Mesothelial cell of epicardium (in vitro differentiated cells): ENCODE results near the gene USE1. TPM values are rescaled to one million over a fixed set of nuclear protein-coding genes. Genes with fewer than 3 reads are reported as not detected.
"Not testable (repeated sequence)": the region's sequence is repeated elsewhere in the genome, so short reads cannot be mapped to it uniquely, and the experiment has no call there.

Experiments used
- DNase-seq, 2 experiments: peaks; one replicate each; pipeline ENCODE4 v3.0.0; 2021; ENCODE audit warnings: low spot score in 2 of 2; ENCODE audit not compliant: unreplicated experiment in 2 of 2
- H3K27ac Mint-ChIP-seq: 2 replicates; pipeline ENCODE4 v1.8.0; 2021; ENCODE audit warnings: mixed read lengths
- H3K27me3 Mint-ChIP-seq: 2 replicates; pipeline ENCODE4 v1.8.0; 2021; ENCODE audit warnings: low read depth, mixed read lengths
- H3K36me3 Mint-ChIP-seq: 2 replicates; pipeline ENCODE4 v1.8.0; 2021; ENCODE audit warnings: mixed read lengths
- H3K4me1 Mint-ChIP-seq: 2 replicates; pipeline ENCODE4 v1.8.0; 2021; ENCODE audit warnings: mixed read lengths
- H3K4me3 Mint-ChIP-seq: 2 replicates; pipeline ENCODE4 v1.8.0; 2021; ENCODE audit warnings: mild to moderate bottlenecking, moderate library complexity, mixed read lengths
- H3K9me3 Mint-ChIP-seq: 2 replicates; pipeline ENCODE4 v1.8.0; 2021; ENCODE audit warnings: mixed read lengths
- CTCF ChIP-seq: fragments of 200-600 bp; sonication (generic); IDR thresholded peaks from one replicate; pipeline ENCODE4 v1.5.0; 2021; ENCODE audit warnings: antibody characterized with exemption; ENCODE audit not compliant: unreplicated experiment
- total RNA-seq: library from RNA; stranded (reverse); gene quantifications from 3 replicates; pipeline ENCODE4 v1.2.1, GENCODE V29; 2021

Gene USE1
- total RNA-seq, 1 donor from 2014 or later = 25.8 TPM

GRCh38 chr19:17185590-17185989, 29.6 kb upstream of the USE1 start:
- Mint-ChIP-seq H3K9me3 (no peaks in the 10 kb centered on the region), H3K4me1 (no peaks in the 10 kb centered on the region), H3K27ac (no peak overlapping the region), H3K27me3 (no peaks in the 10 kb centered on the region), H3K4me3 (no peak overlapping the region), H3K36me3 (peaks cover 24% of the 10 kb centered on the region)
- no peak for TF ChIP-seq CTCF
- no peak for DNase-seq

GRCh38 chr19:17191736-17192135, 23.4 kb upstream of the USE1 start:
- H3K9me3 Mint-ChIP-seq, DNase-seq, H3K27ac Mint-ChIP-seq, H3K4me1 Mint-ChIP-seq, H3K27me3 Mint-ChIP-seq, H3K4me3 Mint-ChIP-seq: not testable (repeated sequence)
- peaks cover 34% of the 10 kb centered on the region for H3K36me3 Mint-ChIP-seq

GRCh38 chr19:17192751-17193150, 22.4 kb upstream of the USE1 start:
- H3K9me3 Mint-ChIP-seq = no peaks in the 10 kb centered on the region
- H3K4me1 Mint-ChIP-seq = no peaks in the 10 kb centered on the region
- no peaks in the 10 kb centered on the region for H3K27me3 Mint-ChIP-seq
- H3K4me3 Mint-ChIP-seq = no peak overlapping the region
- no peak for TF ChIP-seq CTCF
- no peak overlapping the region for H3K27ac Mint-ChIP-seq
- H3K36me3 Mint-ChIP-seq = peaks cover 38% of the 10 kb centered on the region
- DNase-seq = no peak

GRCh38 chr19:17194608-17195007, 20.5 kb upstream of the USE1 start:
- Mint-ChIP-seq H3K27me3 (no peaks in the 10 kb centered on the region), H3K4me3 (no peak overlapping the region), H3K4me1 (no peaks in the 10 kb centered on the region), H3K9me3 (no peaks in the 10 kb centered on the region), H3K27ac (no peak overlapping the region), H3K36me3 (peaks cover 43% of the 10 kb centered on the region)
- no peak for TF ChIP-seq CTCF
- no peak for DNase-seq

- Mint-ChIP-seq H3K27me3 (no peaks in the 10 kb centered on the region), H3K36me3 (peaks cover 44% of the 10 kb centered on the region), H3K9me3 (no peaks in the 10 kb centered on the region), H3K27ac (no peak overlapping the region), H3K4me3 (no peak overlapping the region), H3K4me1 (no peaks in the 10 kb centered on the region)
- DNase-seq = no peak
- TF ChIP-seq CTCF = no peak
Observed at GRCh38 chr19:17195106-17195505, 20.1 kb upstream of the USE1 start.

GRCh38 chr19:17196610-17197009, 18.5 kb upstream of the USE1 start:
- no peak for TF ChIP-seq CTCF

More at GRCh38 chr19:17196610-17197009, 18.5 kb upstream of the USE1 start:
- no peak for DNase-seq
- Mint-ChIP-seq H3K4me1 (no peaks in the 10 kb centered on the region), H3K36me3 (peaks cover 45% of the 10 kb centered on the region), H3K27me3 (no peaks in the 10 kb centered on the region), H3K4me3 (no peak overlapping the region), H3K27ac (no peak overlapping the region), H3K9me3 (no peaks in the 10 kb centered on the region)
